ENCODE results near the gene RNF149. TPM values are rescaled to one million over a fixed set of nuclear protein-coding genes. Genes with fewer than 3 reads are reported as not detected.

The RNF149 gene
- total RNA-seq, 4 donors from 2014 or later = 22.7 to 100 (median 54.6) TPM

GRCh38 chr2:101230541-101231001 is 77.9 kb downstream of the RNF149 start:
- TF ChIP-seq, protein P1, sequence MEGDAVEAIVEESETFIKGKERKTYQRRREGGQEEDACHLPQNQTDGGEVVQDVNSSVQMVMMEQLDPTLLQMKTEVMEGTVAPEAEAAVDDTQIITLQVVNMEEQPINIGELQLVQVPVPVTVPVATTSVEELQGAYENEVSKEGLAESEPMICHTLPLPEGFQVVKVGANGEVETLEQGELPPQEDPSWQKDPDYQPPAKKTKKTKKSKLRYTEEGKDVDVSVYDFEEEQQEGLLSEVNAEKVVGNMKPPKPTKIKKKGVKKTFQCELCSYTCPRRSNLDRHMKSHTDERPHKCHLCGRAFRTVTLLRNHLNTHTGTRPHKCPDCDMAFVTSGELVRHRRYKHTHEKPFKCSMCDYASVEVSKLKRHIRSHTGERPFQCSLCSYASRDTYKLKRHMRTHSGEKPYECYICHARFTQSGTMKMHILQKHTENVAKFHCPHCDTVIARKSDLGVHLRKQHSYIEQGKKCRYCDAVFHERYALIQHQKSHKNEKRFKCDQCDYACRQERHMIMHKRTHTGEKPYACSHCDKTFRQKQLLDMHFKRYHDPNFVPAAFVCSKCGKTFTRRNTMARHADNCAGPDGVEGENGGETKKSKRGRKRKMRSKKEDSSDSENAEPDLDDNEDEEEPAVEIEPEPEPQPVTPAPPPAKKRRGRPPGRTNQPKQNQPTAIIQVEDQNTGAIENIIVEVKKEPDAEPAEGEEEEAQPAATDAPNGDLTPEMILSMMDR (IDR thresholded peaks at IDR 0.05) = no peak
- TF ChIP-seq POLR2AphosphoS5 (IDR thresholded peaks at IDR 0.05) = no peak
- Histone ChIP-seq H3K27me3 (no peaks in the 10 kb centered on the region), H3K4me1 (peaks cover 0 to 4% (median 0%) of the 10 kb centered on the region in 4 donors), H3K36me3 (no peaks in the 10 kb centered on the region), H3K4me3 (no peak overlapping the region), H3K27ac (no peak overlapping the region), H3K9me3 (no peaks in the 10 kb centered on the region)
- 90 to 93% methylated on average over 2 of the region's 2 CpGs for WGBS, 2 donors (ENCODE audit: low coverage in 1 of 2)
- intact Hi-C loops (cut with DNase I; ENCODE audit: low total_unique reads) (no loop called here), in situ Hi-C loops (cut with MboI; ENCODE audit: low pct_ligation_motif_present in 1 of 4, low pct_unique_long_range_greater_than_20kb in 1 of 4, low sequenced_read_pairs in 3 of 4) (no loop called here)
- no peak for DNase-seq

Small RNA genes lying within 50 kb of the gene (small RNA-seq; reads per million reads assigned to genes)
- gene MIR5696 (0 to 1.4 (median 0.75) reads per million in 4 donors), gene SNORD89 (571 to 1,167 (median 680) reads per million in 4 donors)

Other genes starting within 250 kb of the RNF149 start
- gene TBC1D8, start 157.3 kb downstream of the RNF149 start, total RNA-seq = 100 to 1,000 TPM in 1 of 4 donors, 10 to 100 TPM in 3; 26.5 to 232 (median 88.4) TPM
- gene CNOT11, start 55.8 kb downstream of the RNF149 start, total RNA-seq = 10 to 100 TPM; 36.8 to 48.4 (median 37.6) TPM
- under 1 TPM in 2 of 4 donors, not detected in 2; under 0.01 to 0.16 TPM for gene CREG2, start 78.8 kb upstream of the RNF149 start, total RNA-seq
- gene RFX8, start 166.4 kb upstream of the RNF149 start, total RNA-seq = not detected